Small intestine (tissue), 7 donors: ENCODE measurements around the gene OTOF. TPM values are rescaled to one million over a fixed set of nuclear protein-coding genes. Genes with fewer than 3 reads are reported as not detected.

Experiments used
- DNase-seq, 2 donors: peaks; one replicate each; pipeline versions ENCODE4 v3.0.0 to v3.0.0-alpha.2; 2013
- FAIRE-seq: peaks from 2 replicates; lab custom pipeline; 2012; peaks lifted over from hg19 to GRCh38; lab: Jason Lieb, UNC
- H3K27ac ChIP-seq, 3 donors: one replicate each; pipeline ENCODE4 v1.5.1; 2013; ENCODE audit warnings: low read length in 2 of 3, mild to moderate bottlenecking in 2 of 3, control low read depth in 1 of 3, inconsistent platforms in 1 of 3, low read depth in 1 of 3, moderate library complexity in 1 of 3
- H3K27me3 ChIP-seq, 3 donors: one replicate each; pipeline ENCODE4 v1.6.1; 2013; ENCODE audit warnings: low read length in 3 of 3, inconsistent platforms in 1 of 3; ENCODE audit not compliant: control insufficient read depth in 3 of 3, insufficient read depth in 3 of 3
- H3K36me3 ChIP-seq, 3 donors: one replicate each; pipeline ENCODE4 v1.6.1; 2013; ENCODE audit warnings: low read length in 3 of 3, inconsistent platforms in 1 of 3, low read depth in 1 of 3, mild to moderate bottlenecking in 1 of 3, moderate library complexity in 1 of 3; ENCODE audit not compliant: control insufficient read depth in 3 of 3, insufficient read depth in 2 of 3
- H3K4me1 ChIP-seq, 3 donors: one replicate each; pipeline ENCODE4 v1.6.1; 2013; ENCODE audit warnings: low read length in 2 of 3, inconsistent platforms in 1 of 3, low read depth in 1 of 3, mild to moderate bottlenecking in 1 of 3, moderate library complexity in 1 of 3; ENCODE audit not compliant: control insufficient read depth in 3 of 3, insufficient read depth in 2 of 3
- H3K4me3 ChIP-seq, 3 donors: one replicate each; pipeline ENCODE4 v1.5.1; 2013; ENCODE audit warnings: low read length in 3 of 3, control low read depth in 1 of 3, inconsistent platforms in 1 of 3, low read depth in 1 of 3, mild to moderate bottlenecking in 1 of 3, moderate library complexity in 1 of 3
- H3K9me3 ChIP-seq, 2 donors: one replicate each; pipeline ENCODE4 v1.6.1; 2013; ENCODE audit warnings: low read depth in 1 of 2, low read length in 1 of 2; ENCODE audit not compliant: control insufficient read depth in 2 of 2, insufficient read depth in 1 of 2
- WGBS, 3 donors: extraction: QIAGEN DNeasy Blood & Tissue Kit; methylation state at CpG; one replicate each; pipeline ENCODE4 v1.1.7; 2013; 5-methylcytosine and 5-hydroxymethylcytosine counted together
- polyA plus RNA-seq, 4 donors: library from polyadenylated mRNA; stranded (reverse) in 3 of 4; unstranded in 1 of 4; fragments of 200-250 nt in 3 of 4; fragments of 120-200 nt in 1 of 4; gene quantifications; one replicate each; pipeline versions ENCODE4 v1.2.1 to v1.2.3, GENCODE V29; 2013
- donor health status: healthy with polysubstance abuse.
- donor health status: control.
- donor health status: control.
- donor health status: Bipolar disorder and iron deficiency.
- donor health status: healthy.

OTOF gene
- polyA plus RNA-seq, 4 donors = 0.22 to 2.5 (median 0.46) TPM

DNA sequence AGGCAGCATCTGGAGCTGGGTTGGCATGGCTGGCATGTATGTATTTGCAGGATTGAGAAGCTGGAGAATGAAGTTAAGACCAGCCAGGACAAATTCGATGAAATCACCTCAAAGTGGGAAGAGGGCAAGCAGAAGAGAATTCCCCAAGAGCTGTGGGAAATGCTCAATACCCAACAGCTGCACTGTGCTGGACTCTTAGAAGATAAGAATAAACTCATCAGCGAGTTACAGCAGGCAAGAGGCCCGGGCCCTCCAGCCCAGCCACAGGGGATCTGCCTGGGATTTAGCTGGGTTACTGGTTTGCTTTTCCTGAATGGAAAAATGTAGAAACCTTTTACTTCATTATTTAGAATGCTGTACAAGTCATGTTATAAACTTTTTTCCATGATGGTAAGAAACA lies 53.7 kb downstream of the OTOF start:
- FAIRE-seq = no peak
- WGBS, 3 donors = 64 to 72% (median 71%) methylated on average over 3 of the region's 3 CpGs
- Histone ChIP-seq H3K9me3 (no peaks in the 10 kb centered on the region), H3K4me3 (no peak overlapping the region), H3K27ac (no peak overlapping the region), H3K27me3 (peaks cover 0 to 2% (median 0%) of the 10 kb centered on the region in 3 donors), H3K4me1 (no peaks in the 10 kb centered on the region), H3K36me3 (no peaks in the 10 kb centered on the region)
- DNase-seq = no peak

DNA sequence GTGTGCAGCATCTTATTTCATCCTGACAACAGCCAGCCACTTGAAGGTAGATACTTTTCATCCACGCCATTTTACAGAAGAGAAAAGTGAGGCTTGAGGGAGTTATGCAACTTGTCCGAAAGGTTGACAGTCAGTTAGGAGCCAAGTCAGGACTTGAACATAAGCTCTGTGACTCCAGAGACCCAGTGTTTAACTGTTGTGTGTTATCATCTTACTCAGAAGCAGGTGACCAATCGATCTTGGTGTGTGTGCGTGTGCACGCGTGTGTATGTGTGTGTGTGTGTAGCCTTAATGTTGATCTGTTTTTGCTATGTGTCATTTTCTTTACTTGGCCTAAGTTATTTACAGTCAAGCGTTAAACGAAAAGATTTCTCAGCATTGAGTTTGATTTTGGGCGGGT lies 54.2 kb downstream of the OTOF start:
- no peak for FAIRE-seq
- Histone ChIP-seq H3K27ac (no peak overlapping the region), H3K27me3 (peaks cover 0 to 2% (median 0%) of the 10 kb centered on the region in 3 donors), H3K9me3 (no peaks in the 10 kb centered on the region), H3K36me3 (no peaks in the 10 kb centered on the region), H3K4me1 (no peaks in the 10 kb centered on the region), H3K4me3 (no peak overlapping the region)
- WGBS, 3 donors = 78 to 83% (median 81%) methylated on average over 9 of the region's 9 CpGs
- DNase-seq = no peak

GRCh38 chr2:26422947-26423629 lies 54.8 kb downstream of the OTOF start:
- Histone ChIP-seq H3K9me3 (no peaks in the 10 kb centered on the region), H3K36me3 (no peaks in the 10 kb centered on the region), H3K4me3 (no peak overlapping the region), H3K4me1 (no peaks in the 10 kb centered on the region), H3K27ac (no peak overlapping the region), H3K27me3 (peaks cover 0 to 2% (median 0%) of the 10 kb centered on the region in 3 donors)
- no peak for DNase-seq
- WGBS, 3 donors = 60 to 73% (median 69%) methylated on average over 9 of the region's 9 CpGs
- FAIRE-seq = no peak

DNA sequence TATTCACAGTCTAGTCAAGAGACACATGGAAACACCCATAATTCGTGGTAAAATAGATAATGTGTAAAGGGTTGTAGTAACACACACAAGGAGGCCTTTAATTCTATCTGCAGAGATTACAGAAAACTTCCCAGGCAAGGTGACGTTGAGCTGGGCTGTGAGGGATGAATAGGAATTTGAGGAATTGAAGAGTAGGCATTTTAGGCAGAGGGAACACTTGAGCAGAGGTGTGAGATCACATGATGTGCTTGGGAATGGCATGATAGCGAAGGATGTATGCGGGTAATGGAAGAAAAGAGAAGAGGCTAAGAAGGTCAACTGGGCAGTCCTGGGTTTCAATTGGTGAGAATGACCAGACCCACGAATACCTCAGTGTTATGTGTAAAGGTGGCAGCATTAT lies 56.0 kb downstream of the OTOF start:
- no peak for FAIRE-seq
- no peaks in the 10 kb centered on the region for H3K9me3 ChIP-seq
- WGBS, 3 donors = 82 to 87% (median 83%) methylated on average over 5 of the region's 5 CpGs
- no peaks in the 10 kb centered on the region for H3K4me1 ChIP-seq
- DNase-seq = no peak
- H3K4me3 ChIP-seq = no peak overlapping the region
- H3K36me3 ChIP-seq = no peaks in the 10 kb centered on the region
- no peaks in the 10 kb centered on the region for H3K27me3 ChIP-seq
- no peak overlapping the region for H3K27ac ChIP-seq

- Histone ChIP-seq H3K27ac (no peak overlapping the region), H3K27me3 (no peaks in the 10 kb centered on the region), H3K9me3 (no peaks in the 10 kb centered on the region), H3K4me1 (no peaks in the 10 kb centered on the region), H3K36me3 (no peaks in the 10 kb centered on the region), H3K4me3 (no peak overlapping the region)
- 82 to 92% (median 85%) methylated on average over 3 of the region's 3 CpGs for WGBS, 3 donors
- FAIRE-seq = no peak
- no peak for DNase-seq
These were observed 63.6 kb downstream of the OTOF start for GRCh38 chr2:26414311-26414710.

- Histone ChIP-seq H3K4me1 (no peaks in the 10 kb centered on the region), H3K27ac (no peak overlapping the region), H3K27me3 (no peaks in the 10 kb centered on the region), H3K36me3 (no peaks in the 10 kb centered on the region), H3K9me3 (no peaks in the 10 kb centered on the region), H3K4me3 (peak overlapping the region in 1 of 3 donors; percentile 24)
- WGBS, 3 donors = 16 to 56% (median 28%) methylated on average over 10 of the region's 10 CpGs
- no peak for FAIRE-seq
- peak in 1 of 2 donors; percentile 47 for DNase-seq
These were observed 65.7 kb downstream of the OTOF start for GRCh38 chr2:26412091-26412673.

DNA sequence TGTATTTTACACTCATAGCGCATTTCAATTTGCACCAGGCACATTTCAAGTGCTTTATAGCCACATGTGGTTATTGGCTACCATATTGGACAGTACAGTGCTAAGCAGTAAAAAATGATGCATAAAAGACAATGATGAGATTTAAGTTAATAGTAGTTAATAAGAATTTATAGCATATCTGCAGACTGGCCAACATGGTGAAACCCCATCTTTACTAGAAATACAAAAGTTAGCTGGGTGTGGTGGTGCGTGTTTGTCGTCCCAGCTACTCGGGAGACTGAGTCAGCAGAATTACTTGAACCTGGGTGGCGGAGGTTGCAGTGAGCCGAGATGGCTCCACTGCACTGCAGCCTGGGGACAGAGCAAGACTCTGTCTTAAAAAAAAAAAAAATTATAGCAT lies 66.5 kb downstream of the OTOF start:
- H3K4me1 ChIP-seq = no peaks in the 10 kb centered on the region
- no peak for FAIRE-seq
- no peak overlapping the region for H3K4me3 ChIP-seq
- no peaks in the 10 kb centered on the region for H3K9me3 ChIP-seq
- no peak for DNase-seq
- WGBS, 3 donors = 96 to 99% (median 97%) methylated on average over 6 of the region's 6 CpGs
- H3K27me3 ChIP-seq = no peaks in the 10 kb centered on the region
- H3K36me3 ChIP-seq = no peaks in the 10 kb centered on the region
- H3K27ac ChIP-seq = no peak overlapping the region

DNA sequence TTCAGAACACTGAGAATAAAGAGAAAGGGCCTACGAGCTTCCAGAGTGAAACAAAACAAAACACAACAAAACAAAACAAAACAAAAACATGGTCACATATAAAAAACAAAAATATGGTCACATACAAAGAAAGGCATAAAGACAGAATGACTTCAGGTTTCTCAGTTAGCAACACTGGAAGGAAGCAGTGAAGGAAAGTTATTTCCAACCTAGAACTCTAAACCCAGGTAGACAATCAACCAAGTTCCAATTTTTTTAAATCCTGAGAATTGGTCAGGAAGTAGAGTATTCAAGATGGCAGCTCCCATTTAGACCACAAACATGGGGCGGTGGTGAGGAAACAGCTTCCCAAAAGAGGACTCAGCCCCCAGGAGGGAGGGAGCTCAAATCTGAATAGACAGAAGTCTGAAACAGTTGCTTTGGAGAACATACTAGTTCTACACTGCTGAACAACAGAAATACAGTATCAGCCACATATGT lies 67.1 kb downstream of the OTOF start:
- no peaks in the 10 kb centered on the region for H3K27me3 ChIP-seq
- no peaks in the 10 kb centered on the region for H3K4me1 ChIP-seq
- DNase-seq (no peak), FAIRE-seq (no peak)
- no peak overlapping the region for H3K4me3 ChIP-seq
- H3K9me3 ChIP-seq = no peaks in the 10 kb centered on the region
- no peaks in the 10 kb centered on the region for H3K36me3 ChIP-seq
- no peak overlapping the region for H3K27ac ChIP-seq
- 82 to 94% (median 92%) methylated on average over 2 of the region's 2 CpGs for WGBS, 3 donors
